ENCODE measurements around the gene VRK2. TPM values are rescaled to one million over a fixed set of nuclear protein-coding genes. Genes with fewer than 3 reads are reported as not detected.
"Not testable (repeated sequence)": the region's sequence is repeated elsewhere in the genome, so short reads cannot be mapped to it uniquely, and the experiment has no call there.

VRK2 gene
- polyA plus RNA-seq, 1 donor from 2014 or later, result 32.9 TPM

GRCh38 chr2:58067001-58067400 lies 20.4 kb downstream of the VRK2 start:
- H3K4me1 Mint-ChIP-seq, result peaks cover 30 to 41% (median 38%) of the 10 kb centered on the region in 3 donors
- peak overlapping the region in 1 of 3 donors; percentile 43 for H3K27ac Mint-ChIP-seq
- H3K27me3 Mint-ChIP-seq, result no peaks in the 10 kb centered on the region
- H3K9me3 Mint-ChIP-seq, result peaks cover 4 to 7% (median 5%) of the 10 kb centered on the region in 3 donors
- peak overlapping the region in 1 of 4 donors; percentile 61 for H3K4me3 Mint-ChIP-seq
- peaks cover 12% of the 10 kb centered on the region for H3K36me3 Mint-ChIP-seq

GRCh38 chr2:58070765-58071164 lies 24.2 kb downstream of the VRK2 start:
- no peaks in the 10 kb centered on the region for H3K27me3 Mint-ChIP-seq
- H3K9me3 Mint-ChIP-seq, result peaks cover 4 to 7% (median 5%) of the 10 kb centered on the region in 3 donors
- H3K4me1 Mint-ChIP-seq, result peaks cover 27 to 44% (median 33%) of the 10 kb centered on the region in 3 donors
- H3K4me3 Mint-ChIP-seq, result no peak overlapping the region
- H3K36me3 Mint-ChIP-seq, result peaks cover 19% of the 10 kb centered on the region
- no peak overlapping the region for H3K27ac Mint-ChIP-seq

DNA sequence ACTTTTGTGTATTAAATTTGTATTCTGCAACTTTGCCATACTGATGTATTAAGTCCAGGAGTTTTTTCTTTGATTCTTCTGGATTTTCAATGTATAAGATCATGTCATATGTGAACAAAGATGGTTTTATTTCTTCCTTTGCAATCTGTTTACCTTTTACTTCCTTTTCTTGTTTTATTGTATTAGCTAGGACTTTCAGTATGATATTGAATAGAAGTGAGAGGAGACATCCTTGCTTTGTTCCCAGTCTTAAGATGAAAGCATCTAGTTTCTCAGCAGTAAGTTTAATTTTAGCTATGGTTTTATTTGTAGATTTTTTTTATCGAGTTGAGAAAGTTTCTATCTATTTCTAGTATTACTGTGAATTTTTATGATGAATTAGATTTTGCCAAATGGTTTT lies 25.5 kb downstream of the VRK2 start:
- H3K9me3 Mint-ChIP-seq, result peaks cover 4 to 7% (median 5%) of the 10 kb centered on the region in 3 donors
- no peak overlapping the region for H3K4me3 Mint-ChIP-seq
- H3K27me3 Mint-ChIP-seq, result no peaks in the 10 kb centered on the region
- H3K4me1 Mint-ChIP-seq, result peaks cover 21 to 37% (median 25%) of the 10 kb centered on the region in 3 donors
- peaks cover 19% of the 10 kb centered on the region for H3K36me3 Mint-ChIP-seq
- peak overlapping the region in 1 of 3 donors; percentile 56 for H3K27ac Mint-ChIP-seq

DNA sequence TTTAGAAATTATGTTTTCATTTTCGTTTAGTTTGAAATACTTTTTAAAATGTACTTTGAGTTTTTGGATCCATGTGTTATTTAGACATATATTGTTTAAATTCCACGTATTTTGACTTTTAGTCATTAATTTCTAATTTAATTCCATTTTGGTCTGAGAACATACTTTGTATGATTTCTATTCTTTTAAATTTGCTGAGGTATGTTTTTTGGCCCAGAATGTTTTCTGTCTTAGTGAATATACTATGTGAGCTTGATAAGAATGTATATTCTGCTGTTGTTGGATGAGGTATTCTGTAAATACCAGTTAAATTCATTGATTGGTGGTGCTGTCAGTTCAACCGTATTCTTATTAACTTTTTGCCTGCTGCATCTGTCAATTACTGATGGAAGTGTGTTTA lies 26.4 kb downstream of the VRK2 start:
- Mint-ChIP-seq H3K36me3 (peaks cover 17% of the 10 kb centered on the region), H3K27me3 (no peaks in the 10 kb centered on the region), H3K4me3 (no peak overlapping the region), H3K4me1 (peaks cover 23 to 42% (median 28%) of the 10 kb centered on the region in 3 donors), H3K9me3 (peaks cover 5 to 7% (median 6%) of the 10 kb centered on the region in 3 donors), H3K27ac (no peak overlapping the region)

- Mint-ChIP-seq H3K27me3 (no peaks in the 10 kb centered on the region), H3K4me3 (no peak overlapping the region), H3K9me3 (peaks cover 0 to 5% (median 4%) of the 10 kb centered on the region in 3 donors), H3K4me1 (peaks cover 23 to 36% (median 25%) of the 10 kb centered on the region in 3 donors), H3K27ac (no peak overlapping the region), H3K36me3 (peaks cover 11% of the 10 kb centered on the region)
Observed at GRCh38 chr2:58073751-58074150, 27.1 kb downstream of the VRK2 start.

GRCh38 chr2:58081000-58081399 lies 34.4 kb downstream of the VRK2 start:
- Mint-ChIP-seq H3K9me3 (peaks cover 0 to 2% (median 0%) of the 10 kb centered on the region in 3 donors), H3K36me3 (no peaks in the 10 kb centered on the region), H3K27ac (peak overlapping the region in 1 of 3 donors; percentile 25), H3K4me1 (peaks cover 6 to 18% (median 13%) of the 10 kb centered on the region in 3 donors), H3K27me3 (no peaks in the 10 kb centered on the region), H3K4me3 (no peak overlapping the region)

DNA sequence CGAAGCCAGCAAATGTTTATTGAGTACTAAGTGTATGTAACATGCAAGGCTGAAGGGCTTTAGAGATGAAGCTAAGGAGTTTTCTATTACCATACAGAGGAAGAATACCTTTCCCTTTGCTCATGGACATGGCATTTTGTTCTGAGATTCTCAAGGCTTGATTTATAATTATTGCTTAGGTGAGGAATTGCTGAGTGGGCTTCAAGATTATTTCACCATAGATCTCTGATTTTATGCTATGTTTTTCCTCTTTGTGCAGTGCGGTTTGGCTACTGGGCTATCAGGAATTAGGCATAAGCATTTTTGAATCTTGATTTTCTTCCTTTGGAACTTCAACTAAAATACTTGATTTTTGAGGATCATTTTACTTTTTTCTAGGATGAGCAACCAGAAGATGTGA lies 42.5 kb downstream of the VRK2 start:
- peaks cover 28% of the 10 kb centered on the region for H3K36me3 Mint-ChIP-seq
- H3K4me1 Mint-ChIP-seq, result peaks cover 3 to 17% (median 9%) of the 10 kb centered on the region in 3 donors
- H3K4me3 Mint-ChIP-seq, result no peak overlapping the region
- no peak overlapping the region for H3K27ac Mint-ChIP-seq
- H3K27me3 Mint-ChIP-seq, result no peaks in the 10 kb centered on the region
- peaks cover 0 to 4% (median 2%) of the 10 kb centered on the region in 3 donors for H3K9me3 Mint-ChIP-seq

GRCh38 chr2:58092772-58093171 lies 46.2 kb downstream of the VRK2 start:
- H3K36me3 Mint-ChIP-seq, result peaks cover 34% of the 10 kb centered on the region

DNA sequence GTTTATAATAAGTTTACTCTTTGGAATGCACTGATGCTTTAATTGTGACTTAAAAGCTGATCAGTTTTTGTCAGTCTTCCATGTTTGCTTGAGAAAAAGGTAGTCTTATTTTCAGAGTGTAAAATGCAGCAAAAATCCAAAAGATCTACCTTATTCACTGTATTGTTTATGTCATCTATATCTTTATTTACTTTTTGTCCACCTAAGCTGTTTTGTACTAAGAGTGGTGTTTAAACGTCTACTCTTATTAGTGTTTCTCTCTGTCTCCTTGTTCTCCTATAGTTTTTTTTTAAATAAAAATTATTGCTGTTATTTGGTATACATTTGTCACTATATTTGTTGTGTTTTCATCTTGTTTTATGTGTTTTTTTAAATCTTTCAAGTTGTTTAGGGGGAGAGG lies 50.4 kb downstream of the VRK2 start:
- Mint-ChIP-seq H3K4me3 (no peak overlapping the region), H3K36me3 (peaks cover 18% of the 10 kb centered on the region), H3K27ac (no peak overlapping the region), H3K9me3 (peaks cover 0 to 4% (median 4%) of the 10 kb centered on the region in 3 donors), H3K4me1 (peaks cover 0 to 3% (median 0%) of the 10 kb centered on the region in 3 donors), H3K27me3 (no peaks in the 10 kb centered on the region)

More at GRCh38 chr2:58092772-58093171, 46.2 kb downstream of the VRK2 start:
- H3K4me1 Mint-ChIP-seq, H3K27ac Mint-ChIP-seq, H3K9me3 Mint-ChIP-seq, H3K27me3 Mint-ChIP-seq: not testable (repeated sequence)
- H3K4me3 Mint-ChIP-seq, result peak overlapping the region in 1 of 4 donors; percentile 6

DNA sequence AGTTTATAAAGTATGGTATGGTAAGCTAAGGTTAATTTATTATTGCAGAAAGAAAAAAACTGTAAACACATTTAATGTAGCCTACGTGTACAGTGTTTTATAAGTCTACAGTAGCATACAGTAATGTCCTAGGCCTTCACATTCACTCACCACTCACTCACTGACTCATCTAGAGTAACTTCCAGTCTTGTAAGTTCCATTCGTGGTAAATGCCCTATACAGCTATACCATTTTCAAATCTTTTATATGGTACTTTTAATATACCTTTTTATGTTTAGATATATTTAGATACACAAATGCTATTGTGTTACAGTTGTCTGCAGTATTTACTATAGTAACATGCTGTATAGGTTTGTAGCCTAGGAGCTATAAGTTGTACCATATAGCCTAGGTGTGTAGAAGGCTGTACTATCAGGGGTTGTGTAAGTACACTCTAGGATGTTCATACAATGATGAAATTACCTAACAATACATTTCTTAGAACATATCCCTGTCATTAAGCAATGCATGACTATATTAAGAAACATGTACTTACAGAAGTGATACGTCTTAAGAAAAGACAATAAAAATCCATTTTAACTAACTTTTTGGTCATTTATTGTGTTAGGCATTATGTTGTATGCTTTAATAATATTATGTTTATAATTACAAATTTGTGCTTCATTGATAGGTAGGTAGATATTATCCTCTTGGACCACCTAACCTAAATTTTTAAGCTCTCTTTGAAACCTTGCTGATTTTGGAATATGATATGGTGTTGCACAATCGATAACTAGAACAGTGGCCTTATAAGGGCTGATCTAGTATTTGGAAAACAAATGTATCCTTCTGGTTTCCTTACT lies 51.9 kb downstream of the VRK2 start:
- no peaks in the 10 kb centered on the region for H3K27me3 Mint-ChIP-seq
- no peak overlapping the region for H3K4me3 Mint-ChIP-seq
- H3K36me3 Mint-ChIP-seq, result peaks cover 12% of the 10 kb centered on the region
- H3K4me1 Mint-ChIP-seq, result peaks cover 0 to 3% (median 3%) of the 10 kb centered on the region in 3 donors
- H3K9me3 Mint-ChIP-seq, result peaks cover 0 to 4% (median 1%) of the 10 kb centered on the region in 3 donors
- no peak overlapping the region for H3K27ac Mint-ChIP-seq

DNA sequence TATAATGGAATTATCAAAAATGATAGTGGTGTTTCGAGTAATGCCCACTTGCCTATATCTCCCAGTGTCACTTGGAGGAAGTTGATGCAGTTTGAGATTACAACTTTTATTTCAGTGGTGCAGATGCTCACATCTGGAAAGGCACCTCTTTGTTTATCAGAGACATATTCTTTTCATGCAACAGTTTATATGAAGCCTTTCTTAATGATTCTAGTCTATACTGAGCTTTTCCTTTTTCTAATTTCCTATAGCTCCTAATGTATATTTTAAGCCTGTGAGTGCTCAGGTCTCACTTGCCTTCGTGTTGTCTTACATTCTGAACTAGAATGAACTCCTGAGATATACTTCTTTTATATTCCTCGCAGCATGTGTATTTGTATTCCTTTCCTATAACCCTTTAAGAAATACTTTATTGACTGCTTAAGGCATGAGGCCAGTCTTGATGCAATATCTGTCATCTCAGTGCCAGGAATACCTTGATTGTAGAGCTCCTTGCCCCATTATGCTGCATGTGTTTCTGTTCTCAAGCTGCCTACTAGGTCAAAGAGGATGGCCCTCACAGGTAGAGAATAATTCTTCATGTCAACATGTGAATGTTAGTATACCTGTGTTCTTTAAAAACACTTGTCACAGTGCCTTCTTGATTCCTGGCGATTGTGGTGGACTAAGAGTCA lies 52.6 kb downstream of the VRK2 start:
- H3K4me1 Mint-ChIP-seq, result peaks cover 0 to 3% (median 3%) of the 10 kb centered on the region in 3 donors
- H3K27ac Mint-ChIP-seq, result no peak overlapping the region
- H3K9me3 Mint-ChIP-seq, result peaks cover 0 to 4% (median 1%) of the 10 kb centered on the region in 3 donors
- H3K27me3 Mint-ChIP-seq, result no peaks in the 10 kb centered on the region
- peaks cover 13% of the 10 kb centered on the region for H3K36me3 Mint-ChIP-seq
- no peak overlapping the region for H3K4me3 Mint-ChIP-seq

DNA sequence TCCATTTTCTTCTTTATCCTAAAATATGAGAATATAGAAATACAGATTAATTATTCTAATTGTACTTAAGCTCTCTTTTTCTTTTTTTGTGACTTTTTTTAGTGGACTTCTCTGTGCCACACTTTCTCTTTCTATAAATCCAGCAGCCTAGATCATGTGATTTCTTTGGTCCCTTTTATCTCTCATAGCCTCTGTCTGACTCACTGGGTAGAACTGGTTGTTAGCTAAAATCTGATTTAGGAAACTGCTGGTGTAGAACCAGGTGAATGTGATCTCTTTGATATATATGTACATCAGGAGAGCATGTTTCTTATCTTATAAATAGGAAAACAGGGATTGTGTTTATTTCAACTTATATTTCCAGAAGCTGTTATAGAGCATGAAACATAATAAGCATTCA lies 54.9 kb downstream of the VRK2 start:
- H3K36me3 Mint-ChIP-seq, result peaks cover 5% of the 10 kb centered on the region
- peaks cover 0 to under 1% (median 0%) of the 10 kb centered on the region in 3 donors for H3K9me3 Mint-ChIP-seq
- no peak overlapping the region for H3K27ac Mint-ChIP-seq
- no peaks in the 10 kb centered on the region for H3K27me3 Mint-ChIP-seq
- no peak overlapping the region for H3K4me3 Mint-ChIP-seq
- peaks cover 3 to 9% (median 6%) of the 10 kb centered on the region in 3 donors for H3K4me1 Mint-ChIP-seq

GRCh38 chr2:58106896-58107295 lies 60.3 kb downstream of the VRK2 start:
- H3K27me3 Mint-ChIP-seq, result no peaks in the 10 kb centered on the region
- no peak overlapping the region for H3K4me3 Mint-ChIP-seq
- no peak overlapping the region for H3K27ac Mint-ChIP-seq
- peaks cover 9 to 17% (median 11%) of the 10 kb centered on the region in 3 donors for H3K4me1 Mint-ChIP-seq
- peaks cover 0 to 1% (median 0%) of the 10 kb centered on the region in 3 donors for H3K9me3 Mint-ChIP-seq
- H3K36me3 Mint-ChIP-seq, result peaks cover 14% of the 10 kb centered on the region

DNA sequence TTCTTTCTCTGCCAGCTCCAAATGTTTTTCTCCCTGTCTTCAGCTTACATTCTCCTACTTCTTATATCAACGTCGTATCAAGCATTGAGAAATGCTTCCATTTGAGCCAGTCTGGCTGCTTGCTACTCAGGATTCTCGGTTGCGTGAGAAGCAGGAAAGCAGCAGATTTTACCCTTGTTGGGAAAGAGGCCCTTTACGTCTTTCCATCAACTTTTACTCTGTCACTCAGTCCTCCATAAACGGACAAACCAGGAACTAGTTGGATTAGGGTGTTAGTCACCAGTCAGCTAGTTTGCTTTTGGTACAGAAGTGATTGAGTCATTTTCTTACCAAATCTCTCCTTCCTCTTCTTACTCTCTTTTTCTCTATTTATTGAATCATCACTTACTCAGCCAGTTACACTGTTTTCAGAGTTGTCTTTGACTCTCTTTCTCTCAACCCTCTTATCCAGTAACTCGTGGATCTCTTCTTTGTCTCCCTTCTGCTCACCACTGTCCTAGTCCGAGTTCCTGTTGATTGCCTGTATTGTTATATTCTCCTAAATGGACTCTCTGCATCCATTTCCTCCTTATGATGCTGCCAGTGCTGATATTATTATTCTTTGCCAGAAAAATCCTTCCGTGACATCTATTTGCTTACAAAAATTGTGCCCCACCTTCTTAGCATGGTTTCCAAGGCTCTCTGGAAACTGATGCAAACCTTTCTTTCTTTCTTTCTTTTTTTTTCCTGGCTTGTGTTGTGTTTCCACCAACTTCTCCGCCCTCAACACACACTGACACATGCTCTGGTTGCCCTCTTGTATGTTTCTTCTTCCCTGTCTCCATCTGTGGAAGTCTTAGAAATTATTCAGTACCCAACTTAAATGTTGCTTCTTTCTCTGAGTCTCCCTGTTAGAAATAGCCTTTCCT lies 61.5 kb downstream of the VRK2 start:
- Mint-ChIP-seq H3K27ac (peak overlapping the region in 2 of 3 donors; percentile 13 to 24), H3K36me3 (peaks cover 17% of the 10 kb centered on the region), H3K4me3 (no peak overlapping the region), H3K4me1 (peaks cover 9 to 19% (median 14%) of the 10 kb centered on the region in 3 donors), H3K27me3 (no peaks in the 10 kb centered on the region), H3K9me3 (peaks cover 0 to 1% (median 0%) of the 10 kb centered on the region in 3 donors)
